ENCODE results near the gene CYTL1. TPM values are rescaled to one million over a fixed set of nuclear protein-coding genes. Genes with fewer than 3 reads are reported as not detected.
"Not testable (repeated sequence)": the region's sequence is repeated elsewhere in the genome, so short reads cannot be mapped to it uniquely, and the experiment has no call there.

Gene CYTL1
- total RNA-seq (1 to 10 TPM; 1.1 to 3.6 (median 1.7) TPM), polyA plus RNA-seq (under 1 TPM in 1 of 3 donors, not detected in 2; 0.54 TPM)

- H3K27me3 ChIP-seq, result peaks cover 0 to 23% (median 9%) of the 10 kb centered on the region in 3 donors
- peak within 1 kb of the TSS in 2 of 4 donors; percentile 12 to 27 for H3K4me3 ChIP-seq
- TF ChIP-seq POLR2AphosphoS5 (IDR thresholded peaks at IDR 0.05), result no peak
- TF ChIP-seq EP300 (IDR thresholded peaks at IDR 0.05), result no peak
- no peak for TF ChIP-seq CTCF (IDR thresholded peaks at IDR 0.05)
- no peak for TF ChIP-seq POLR2A (IDR thresholded peaks at IDR 0.05)
- intact Hi-C loops (cut with DNase I), result no loop called here
- H3K9me3 ChIP-seq, result no peaks in the 10 kb centered on the region
- no peak for DNase-seq
- no peak within 1 kb of the TSS for H3K27ac ChIP-seq
- WGBS, 2 donors, result 9 to 16% methylated on average over 28 of the region's 28 CpGs
- H3K36me3 ChIP-seq, result no peaks in the 10 kb centered on the region
- H3K4me1 ChIP-seq, result peaks cover 0 to 6% (median 2%) of the 10 kb centered on the region in 4 donors
Measured at GRCh38 chr4:5019274-5019673, at the start of gene CYTL1. Gene CYTL1 (minus strand): TSS chr4:5019458. CDS start chr4:5019445, 13 bp downstream.

GRCh38 chr4:5067908-5068307, 48.6 kb upstream of the CYTL1 start:
- Histone ChIP-seq H3K27me3 (no peaks in the 10 kb centered on the region), H3K9me3 (no peaks in the 10 kb centered on the region), H3K4me3 (no peak overlapping the region), H3K36me3 (no peaks in the 10 kb centered on the region), H3K27ac (no peak overlapping the region), H3K4me1 (no peaks in the 10 kb centered on the region)
- DNase-seq, result no peak
- TF ChIP-seq CTCF (IDR thresholded peaks at IDR 0.05), result no peak
- TF ChIP-seq EP300 (IDR thresholded peaks at IDR 0.05), result no peak
- no peak for TF ChIP-seq POLR2A (IDR thresholded peaks at IDR 0.05)
- no peak for TF ChIP-seq POLR2AphosphoS5 (IDR thresholded peaks at IDR 0.05)
- WGBS, 2 donors, result 81 to 97% methylated on average over 3 of the region's 3 CpGs
- intact Hi-C loops (cut with DNase I), result no loop called here

- H3K4me3 ChIP-seq; H3K4me1 ChIP-seq; H3K27me3 ChIP-seq; intact Hi-C loops (cut with DNase I); H3K27ac ChIP-seq; H3K9me3 ChIP-seq; DNase-seq; H3K36me3 ChIP-seq: not testable (repeated sequence)
- 65 to 70% methylated on average over 3 of the region's 3 CpGs for WGBS, 2 donors
Measured at GRCh38 chr4:5066968-5067367, 47.7 kb upstream of the CYTL1 start.

- intact Hi-C loops (cut with DNase I), result no loop called here
- Histone ChIP-seq H3K4me1 (no peaks in the 10 kb centered on the region), H3K4me3 (no peak overlapping the region), H3K27me3 (no peaks in the 10 kb centered on the region), H3K27ac (no peak overlapping the region), H3K36me3 (no peaks in the 10 kb centered on the region), H3K9me3 (no peaks in the 10 kb centered on the region)
- no peak for DNase-seq
- TF ChIP-seq POLR2AphosphoS5 (IDR thresholded peaks at IDR 0.05) (no peak), CTCF (IDR thresholded peaks at IDR 0.05) (no peak)
- WGBS, 2 donors, result 62 to 79% methylated on average over 3 of the region's 3 CpGs
Measured at GRCh38 chr4:5066101-5066500, 46.8 kb upstream of the CYTL1 start.

- Histone ChIP-seq H3K27me3 (no peaks in the 10 kb centered on the region), H3K36me3 (no peaks in the 10 kb centered on the region), H3K9me3 (peaks cover 0 to 4% (median 0%) of the 10 kb centered on the region in 4 donors), H3K27ac (no peak overlapping the region), H3K4me1 (peaks cover 0 to 18% (median 16%) of the 10 kb centered on the region in 4 donors), H3K4me3 (no peak overlapping the region)
- intact Hi-C loops (cut with DNase I), result loop anchor here (10.0 kb wide), 1 partner anchor 759 kb away; no protein-coding TSS in a partner anchor
- WGBS, 2 donors, result 36 to 58% methylated on average over 5 of the region's 5 CpGs
- no peak for TF ChIP-seq EP300 (IDR thresholded peaks at IDR 0.05)
- DNase-seq, result no peak
Measured at GRCh38 chr4:5055411-5055810, 36.2 kb upstream of the CYTL1 start.

- TF ChIP-seq POLR2AphosphoS5 (IDR thresholded peaks at IDR 0.05) (no peak), EP300 (IDR thresholded peaks at IDR 0.05) (no peak), CTCF (IDR thresholded peaks at IDR 0.05) (no peak), POLR2A (IDR thresholded peaks at IDR 0.05) (no peak)
- no peak for DNase-seq
- H3K4me3 ChIP-seq, result no peak overlapping the region
- no peak overlapping the region for H3K27ac ChIP-seq
- intact Hi-C loops (cut with DNase I), result loop anchor here (10.0 kb wide), 1 partner anchor 760 kb away; no protein-coding TSS in a partner anchor
- peaks cover 0 to 22% (median 18%) of the 10 kb centered on the region in 4 donors for H3K4me1 ChIP-seq
- H3K36me3 ChIP-seq, result no peaks in the 10 kb centered on the region
- WGBS, 2 donors, result 26 to 62% methylated on average over 5 of the region's 5 CpGs
- H3K9me3 ChIP-seq, result no peaks in the 10 kb centered on the region
- no peaks in the 10 kb centered on the region for H3K27me3 ChIP-seq
Measured at GRCh38 chr4:5054532-5054931, 35.3 kb upstream of the CYTL1 start.
